Keratinocyte (primary cell): ENCODE data around the gene FAM43B. TPM values are rescaled to one million over a fixed set of nuclear protein-coding genes. Genes with fewer than 3 reads are reported as not detected.
A peak's percentile ranks its signal among the peaks of the same experiment; 100 is the strongest.

ENCODE experiments used
- DNase-seq: peaks from one replicate; pipeline ENCODE4 v3.0.0-alpha.2; 2011; ENCODE audit warnings: low read depth, missing footprints, low spot score
- FAIRE-seq: peaks from 2 replicates; lab custom pipeline; 2011; peaks lifted over from hg19 to GRCh38; lab: Jason Lieb, UNC
- H2AFZ ChIP-seq: 2 replicates; pipeline ENCODE4 v1.6.0; 2012; ENCODE audit warnings: low read length, control low read depth, inconsistent platforms; ENCODE audit not compliant: control insufficient read depth
- H3K27ac ChIP-seq: 2 replicates; pipeline ENCODE4 v1.5.1; 2011; ENCODE audit warnings: low read length; ENCODE audit not compliant: control insufficient read depth, insufficient read depth
- H3K27me3 ChIP-seq: 3 replicates; pipeline ENCODE4 v1.6.0; 2011; ENCODE audit warnings: low read length; ENCODE audit not compliant: control insufficient read depth, insufficient read depth; ENCODE audit errors: extremely low read depth
- H3K36me3 ChIP-seq, 2 experiments: 2 replicates in 1 of 2; 3 replicates in 1 of 2; pipeline ENCODE4 v1.5.1; 2011; ENCODE audit warnings: low read length in 2 of 2, mild to moderate bottlenecking in 1 of 2; ENCODE audit not compliant: control insufficient read depth in 2 of 2, insufficient read depth in 2 of 2; ENCODE audit errors: extremely low read depth in 1 of 2
- H3K4me1 ChIP-seq: 3 replicates; pipeline ENCODE4 v1.5.1; 2011; ENCODE audit warnings: low read length; ENCODE audit not compliant: control insufficient read depth, insufficient read depth; ENCODE audit errors: extremely low read depth
- H3K4me2 ChIP-seq: 3 replicates; pipeline ENCODE4 v1.6.0; 2011; ENCODE audit warnings: low read depth, low read length; ENCODE audit not compliant: control insufficient read depth, insufficient read depth; ENCODE audit errors: extremely low read depth
- H3K4me3 ChIP-seq, 3 experiments: fragments of 200-600 bp in 1 of 3; sonication (generic) in 1 of 3; 2 replicates in 2 of 3; 3 replicates in 1 of 3; pipeline ENCODE4 v1.5.1; 2011 to 2016; ENCODE audit warnings: low read length in 3 of 3, mild to moderate bottlenecking in 3 of 3, control low read depth in 2 of 3, inconsistent platforms in 1 of 3, low read depth in 1 of 3, mixed read lengths in 1 of 3, mixed run types in 1 of 3, moderate library complexity in 1 of 3; ENCODE audit not compliant: control insufficient read depth in 2 of 3, insufficient read depth in 2 of 3; ENCODE audit errors: extremely low read depth in 1 of 3
- H3K79me2 ChIP-seq: 2 replicates; pipeline ENCODE4 v1.6.0; 2012; ENCODE audit warnings: low read length; ENCODE audit not compliant: control insufficient read depth, insufficient read depth
- H3K9ac ChIP-seq: 3 replicates; pipeline ENCODE4 v1.6.0; 2011; ENCODE audit warnings: low read length; ENCODE audit not compliant: control insufficient read depth, insufficient read depth; ENCODE audit errors: extremely low read depth
- H3K9me1 ChIP-seq: 3 replicates; pipeline ENCODE4 v1.6.0; 2011; ENCODE audit warnings: low read length; ENCODE audit not compliant: control insufficient read depth, insufficient read depth; ENCODE audit errors: extremely low read depth
- H3K9me3 ChIP-seq: 2 replicates; pipeline ENCODE4 v1.5.1; 2012; ENCODE audit warnings: low read depth, low read length; ENCODE audit not compliant: control insufficient read depth
- H4K20me1 ChIP-seq: 3 replicates; pipeline ENCODE4 v1.6.0; 2011; ENCODE audit warnings: low read length; ENCODE audit not compliant: control insufficient read depth, insufficient read depth; ENCODE audit errors: extremely low read depth
- EZH2 ChIP-seq: IDR thresholded peaks from one replicate; pipeline ENCODE4 v1.6.1; 2012; ENCODE audit warnings: inconsistent platforms, mild to moderate bottlenecking, low read length, moderate library complexity
- dilution Hi-C: fragments of 300-500 bp; cut with MboI; formaldehyde crosslinking; loops from one replicate; pipeline ENCODE4 v1.7.0; 2020; ENCODE audit warnings: low sequenced_read_pairs; ENCODE audit not compliant: extremely low pct_ligation_motif_present
- polyA plus RNA-seq, 5 experiments: library from polyadenylated mRNA; depleted of rRNA in 3 of 5; stranded (reverse) in 3 of 5; stranded (forward) in 1 of 5; unstranded in 1 of 5; fragments of >200 nt; gene quantifications; 1 replicate in 1 of 5; 2 replicates in 3 of 5; 3 replicates in 1 of 5; pipeline versions ENCODE4 v1.2.1 to v1.2.3, GENCODE V29; 2011 to 2012; ENCODE audit warnings: missing spikeins in 2 of 5, low read depth in 1 of 5, low replicate concordance in 1 of 5
- TF ChIP-seq, protein P1 (sequence below), 3 experiments: IDR thresholded peaks in 1 of 3; conservative IDR thresholded peaks in 1 of 3; optimal IDR thresholded peaks in 1 of 3; 2 replicates in 2 of 3; 3 replicates in 1 of 3; pipeline versions ENCODE3 to v1.5.1; 2011; ENCODE audit warnings: low read length in 3 of 3, mild to moderate bottlenecking in 3 of 3, moderate library complexity in 2 of 3, control low read depth in 1 of 3, inconsistent platforms in 1 of 3; ENCODE audit not compliant: insufficient read depth in 2 of 3; ENCODE audit errors: extremely low read depth in 1 of 3

Gene FAM43B
- polyA plus RNA-seq, 1 donor (not counting 4 experiments of a cell fraction or from before 2014, with no cell fraction given) = not detected

DNA sequence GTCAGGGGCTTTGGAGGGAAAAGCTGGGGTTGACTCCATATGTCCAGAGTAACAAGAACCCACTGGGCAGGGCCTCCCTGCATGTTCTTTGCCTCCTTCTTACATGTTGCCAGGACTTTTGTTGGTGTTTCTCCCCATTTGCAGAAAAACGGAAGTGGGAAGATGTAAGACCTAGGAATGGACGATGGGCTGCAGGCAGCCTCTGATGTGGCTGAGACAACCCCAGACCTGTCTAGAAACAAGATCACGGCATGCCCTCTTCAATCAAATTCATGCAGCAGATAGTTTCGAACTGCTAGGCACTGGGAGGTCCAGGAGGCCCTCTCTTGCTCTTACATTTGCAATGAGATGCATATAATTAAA is 3.4 kb downstream of the FAM43B start:
- H4K20me1 ChIP-seq = no peaks in the 10 kb centered on the region
- FAIRE-seq = peak; percentile 17
- no peak for DNase-seq
- H3K27me3 ChIP-seq = peaks cover 47% of the 10 kb centered on the region
- H3K36me3 ChIP-seq = no peaks in the 10 kb centered on the region
- peak; percentile 42 for TF ChIP-seq EZH2
- TF ChIP-seq, protein P1, sequence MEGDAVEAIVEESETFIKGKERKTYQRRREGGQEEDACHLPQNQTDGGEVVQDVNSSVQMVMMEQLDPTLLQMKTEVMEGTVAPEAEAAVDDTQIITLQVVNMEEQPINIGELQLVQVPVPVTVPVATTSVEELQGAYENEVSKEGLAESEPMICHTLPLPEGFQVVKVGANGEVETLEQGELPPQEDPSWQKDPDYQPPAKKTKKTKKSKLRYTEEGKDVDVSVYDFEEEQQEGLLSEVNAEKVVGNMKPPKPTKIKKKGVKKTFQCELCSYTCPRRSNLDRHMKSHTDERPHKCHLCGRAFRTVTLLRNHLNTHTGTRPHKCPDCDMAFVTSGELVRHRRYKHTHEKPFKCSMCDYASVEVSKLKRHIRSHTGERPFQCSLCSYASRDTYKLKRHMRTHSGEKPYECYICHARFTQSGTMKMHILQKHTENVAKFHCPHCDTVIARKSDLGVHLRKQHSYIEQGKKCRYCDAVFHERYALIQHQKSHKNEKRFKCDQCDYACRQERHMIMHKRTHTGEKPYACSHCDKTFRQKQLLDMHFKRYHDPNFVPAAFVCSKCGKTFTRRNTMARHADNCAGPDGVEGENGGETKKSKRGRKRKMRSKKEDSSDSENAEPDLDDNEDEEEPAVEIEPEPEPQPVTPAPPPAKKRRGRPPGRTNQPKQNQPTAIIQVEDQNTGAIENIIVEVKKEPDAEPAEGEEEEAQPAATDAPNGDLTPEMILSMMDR (optimal IDR thresholded peaks at IDR 0.05 in 1 of 3, IDR thresholded peaks at IDR 0.05 in 1 of 3, conservative IDR thresholded peaks at IDR 0.05 in 1 of 3; ENCODE audit: extremely low read depth in 1 of 3, insufficient read depth in 2 of 3, low read length in 3 of 3) = no peak
- H3K9ac ChIP-seq = no peak overlapping the region
- peaks cover 5% of the 10 kb centered on the region for H3K4me1 ChIP-seq
- H2AFZ ChIP-seq = no peak overlapping the region
- no peaks in the 10 kb centered on the region for H3K79me2 ChIP-seq
- H3K9me3 ChIP-seq = no peaks in the 10 kb centered on the region
- no peak overlapping the region for H3K27ac ChIP-seq
- dilution Hi-C loops = no loop called here
- no peak overlapping the region for H3K4me2 ChIP-seq
- no peaks in the 10 kb centered on the region for H3K9me1 ChIP-seq
- no peak overlapping the region for H3K4me3 ChIP-seq

DNA sequence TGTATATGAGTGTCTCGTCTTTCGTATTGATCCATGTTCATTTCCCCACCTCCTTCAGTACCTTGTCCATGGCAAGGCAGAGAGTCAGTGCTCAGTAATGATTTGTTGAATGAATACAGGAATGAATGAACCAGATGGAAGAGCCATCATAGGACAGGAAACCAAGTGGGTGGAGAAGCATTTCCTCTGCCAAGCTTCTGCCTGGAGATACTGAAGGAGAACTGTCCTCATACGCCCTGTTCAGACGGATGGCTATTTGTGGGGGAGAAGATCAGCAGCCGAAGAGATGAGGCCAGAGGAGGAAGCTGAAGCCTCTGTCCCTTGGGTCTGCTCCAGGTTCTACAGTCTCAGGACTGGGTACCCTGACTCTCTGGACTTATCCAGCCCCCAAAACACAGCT is 5.8 kb downstream of the FAM43B start:
- H3K4me3 ChIP-seq = no peak overlapping the region
- FAIRE-seq (no peak), DNase-seq (no peak)
- no peaks in the 10 kb centered on the region for H3K9me1 ChIP-seq
- TF ChIP-seq, protein P1 (optimal IDR thresholded peaks at IDR 0.05 in 1 of 3, IDR thresholded peaks at IDR 0.05 in 1 of 3, conservative IDR thresholded peaks at IDR 0.05 in 1 of 3; ENCODE audit: extremely low read depth in 1 of 3, insufficient read depth in 2 of 3, low read length in 3 of 3) = no peak
- TF ChIP-seq EZH2 = no peak
- no peak overlapping the region for H2AFZ ChIP-seq
- H3K4me1 ChIP-seq = no peaks in the 10 kb centered on the region
- no peaks in the 10 kb centered on the region for H3K79me2 ChIP-seq
- no peak overlapping the region for H3K4me2 ChIP-seq
- no peak overlapping the region for H3K27ac ChIP-seq
- no peaks in the 10 kb centered on the region for H4K20me1 ChIP-seq
- no peaks in the 10 kb centered on the region for H3K36me3 ChIP-seq
- dilution Hi-C loops = no loop called here
- H3K9ac ChIP-seq = no peak overlapping the region
- no peaks in the 10 kb centered on the region for H3K9me3 ChIP-seq
- peaks cover 28% of the 10 kb centered on the region for H3K27me3 ChIP-seq
